GM18502 (cell line): ENCODE results near the gene EFCAB6.

ENCODE experiments used
- ATAC-seq: cut with Tn5 transposase; IDR thresholded peaks from one replicate; pipeline ENCODE4 v1.9.1; 2021; ENCODE audit warnings: mild to moderate bottlenecking; ENCODE audit not compliant: unreplicated experiment, poor library complexity

Gene EFCAB6

DNA sequence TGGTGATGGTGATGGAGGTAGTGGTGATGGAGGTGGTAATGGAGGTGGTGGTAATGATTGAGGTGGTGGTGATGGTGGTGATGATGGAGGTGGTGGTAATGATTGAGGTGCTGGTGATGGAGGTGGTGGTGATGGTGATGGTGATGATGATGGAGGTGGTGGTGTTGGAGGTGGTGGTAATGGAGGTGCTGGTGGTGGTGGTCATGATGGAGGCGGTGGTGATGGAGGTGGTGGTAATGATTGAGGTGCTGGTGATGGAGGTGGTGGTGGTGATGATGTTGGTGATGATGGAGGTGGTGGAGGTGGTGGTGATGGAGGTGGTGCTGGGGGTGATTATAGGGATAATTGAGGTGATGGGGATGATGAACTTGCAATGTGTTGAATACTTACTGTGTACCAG lies 320.4 kb downstream of the EFCAB6 start:
- no peak for ATAC-seq

- no peak for ATAC-seq
Measured at GRCh38 chr22:43491177-43491576, 320.9 kb downstream of the EFCAB6 start.

DNA sequence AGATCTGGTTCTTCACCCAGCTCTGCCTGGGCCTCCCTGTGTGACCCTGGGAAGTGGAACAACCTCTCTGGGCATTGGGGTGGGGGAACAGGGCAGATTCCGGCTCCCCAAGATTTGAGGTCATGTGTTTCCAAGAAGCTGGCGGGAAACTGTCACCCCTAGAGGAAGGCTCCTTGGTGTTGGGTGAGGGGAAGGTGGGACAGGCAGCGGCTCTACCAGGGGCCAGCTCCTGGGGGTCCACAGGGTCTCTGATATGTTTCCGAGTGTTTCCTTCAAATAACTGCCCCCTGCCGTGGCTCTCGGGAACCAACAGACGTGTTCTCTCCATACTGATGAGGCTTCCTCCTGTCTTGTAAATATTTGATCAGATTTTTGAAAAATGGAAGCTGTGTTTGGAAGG lies 321.8 kb downstream of the EFCAB6 start:
- no peak for ATAC-seq

DNA sequence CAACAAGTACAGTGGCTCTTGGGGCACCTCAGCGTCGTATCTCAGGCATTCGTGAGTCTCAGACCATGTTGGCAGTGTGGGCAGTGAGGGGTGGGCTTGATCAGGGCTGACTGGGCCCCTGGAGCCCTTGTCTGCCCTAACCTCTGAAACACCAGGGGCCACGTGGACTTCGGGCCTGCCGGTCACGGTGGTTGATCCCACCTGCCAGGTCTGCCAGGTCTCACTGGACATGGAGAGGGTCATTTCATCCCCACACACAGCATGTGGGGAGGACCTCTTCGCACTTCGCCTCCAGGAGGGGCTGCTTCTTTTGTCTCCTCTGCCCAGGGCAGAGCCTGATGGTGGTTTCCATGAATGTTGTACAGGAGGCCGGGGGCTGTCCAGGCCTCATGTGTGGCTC lies 323.2 kb downstream of the EFCAB6 start:
- no peak for ATAC-seq

DNA sequence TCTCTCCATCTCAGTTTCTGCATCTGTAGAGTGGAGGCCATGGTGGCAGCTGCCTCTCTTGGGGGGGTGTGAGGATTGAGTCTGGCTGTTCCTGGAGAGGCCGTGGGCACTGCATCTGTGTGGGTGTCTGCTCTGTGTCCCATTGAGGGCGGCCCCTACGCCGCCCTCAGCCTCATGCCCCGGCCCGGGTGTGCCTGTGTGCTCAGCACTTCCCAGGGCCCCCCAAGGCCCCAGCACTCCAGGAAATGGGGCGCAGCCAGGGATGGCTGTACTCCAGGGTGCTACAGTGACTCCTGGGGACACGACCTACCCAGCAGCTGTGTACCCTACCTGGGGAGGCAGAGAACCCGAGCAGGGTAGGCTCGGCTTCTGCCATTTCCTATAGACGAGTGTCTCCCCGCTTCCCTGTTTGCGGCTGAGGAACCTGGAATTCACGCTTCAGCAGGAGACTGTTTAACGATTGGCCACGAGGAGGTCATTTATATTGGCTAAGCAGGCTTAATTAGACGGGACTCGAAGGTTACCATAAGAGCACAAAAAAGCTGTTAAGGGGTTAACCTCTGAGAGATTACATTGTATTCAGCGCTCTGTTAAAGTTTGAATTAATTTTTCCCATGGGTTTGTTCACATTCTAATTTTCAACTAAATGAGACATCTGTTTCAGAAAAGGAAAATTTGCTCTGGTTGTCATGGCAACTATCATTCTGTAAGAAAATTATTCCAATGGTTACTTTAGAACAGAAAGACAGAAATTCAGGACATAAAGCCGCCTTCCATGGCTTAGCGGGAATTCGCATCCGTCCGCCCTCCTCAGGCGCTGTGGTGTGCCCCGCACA lies 323.9 kb downstream of the EFCAB6 start:
- no peak for ATAC-seq

- no peak for ATAC-seq
Measured at GRCh38 chr22:43487311-43488030, 324.6 kb downstream of the EFCAB6 start.

- ATAC-seq: no peak
Measured at GRCh38 chr22:43485502-43486089, 326.5 kb downstream of the EFCAB6 start.

DNA sequence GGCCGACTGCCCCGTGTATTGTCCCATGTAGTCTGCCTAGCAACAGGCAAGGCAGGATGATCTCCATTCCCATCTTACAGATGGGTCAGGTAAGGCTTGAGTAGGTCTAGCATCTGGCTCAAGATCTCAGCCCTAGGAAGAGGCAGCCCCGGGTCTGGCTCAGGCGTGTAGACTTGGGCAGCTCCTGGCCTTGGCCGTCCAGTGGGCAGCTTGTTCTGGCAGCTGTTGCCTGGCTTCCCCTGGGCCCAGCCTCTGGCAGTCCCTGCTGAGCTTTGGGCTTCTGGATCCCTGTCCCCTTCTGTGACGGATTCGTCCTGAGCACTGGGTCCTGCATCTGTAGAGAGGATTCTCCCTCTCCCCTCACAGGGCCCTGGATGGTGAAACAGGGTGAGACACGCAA lies 327.9 kb downstream of the EFCAB6 start:
- ATAC-seq: no peak

- ATAC-seq: no peak
Measured at GRCh38 chr22:43483669-43484068, 328.4 kb downstream of the EFCAB6 start.

GRCh38 chr22:43483266-43483665 lies 328.8 kb downstream of the EFCAB6 start:
- ATAC-seq: no peak

DNA sequence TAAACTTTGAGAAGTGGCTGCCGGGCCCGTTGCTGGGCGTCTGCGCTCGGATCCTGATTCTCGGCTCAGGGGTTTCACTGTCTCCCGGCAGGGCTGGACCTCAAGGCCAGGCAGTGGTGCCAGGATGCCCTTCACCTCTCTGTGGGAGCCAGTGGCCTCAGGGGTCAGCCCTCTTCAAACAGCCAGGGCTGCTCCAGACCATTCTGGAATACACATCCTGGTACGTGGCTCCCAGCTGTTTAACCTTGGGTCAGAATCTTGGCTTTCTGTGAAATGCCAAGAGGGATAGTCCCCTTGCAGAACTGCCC lies 329.8 kb downstream of the EFCAB6 start:
- ATAC-seq: no peak

GRCh38 chr22:43481568-43482317 lies 330.4 kb downstream of the EFCAB6 start:
- no peak for ATAC-seq

- no peak for ATAC-seq
Measured at GRCh38 chr22:43479962-43480361, 332.1 kb downstream of the EFCAB6 start.

DNA sequence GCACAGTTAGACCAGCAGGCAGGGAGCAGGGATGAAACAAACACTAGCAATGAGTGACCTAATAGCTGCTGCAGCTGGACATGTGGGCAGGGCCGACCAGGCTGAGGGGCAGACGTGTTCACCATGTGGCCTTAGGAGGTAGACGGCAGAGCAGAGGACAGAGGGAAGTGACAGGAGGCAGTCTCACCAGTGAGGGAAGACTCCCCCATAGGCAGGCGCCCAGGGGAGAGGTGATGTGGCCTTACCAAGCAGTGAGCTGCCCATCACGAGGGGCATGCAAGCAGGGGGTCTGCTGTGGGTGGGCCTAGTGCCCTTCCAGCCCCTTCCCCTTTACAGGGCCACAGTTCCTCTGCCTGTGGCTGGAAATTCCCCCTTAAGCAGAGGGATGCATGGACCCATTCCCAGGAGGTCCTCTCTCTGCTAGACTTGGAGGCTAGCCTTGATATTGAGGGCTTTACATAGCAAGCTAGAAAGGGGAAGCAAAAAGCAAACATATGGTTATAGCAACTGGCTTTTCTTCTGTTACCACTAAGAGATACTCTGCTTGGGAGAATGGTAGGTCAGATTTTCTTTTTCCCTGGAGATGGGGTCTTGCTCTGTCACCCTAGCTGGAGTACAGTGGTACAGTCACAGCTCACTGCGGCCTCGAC lies 332.7 kb downstream of the EFCAB6 start:
- ATAC-seq: no peak
